BE2C (cell line): ENCODE data around the gene CACNB4.

Experiments
- DNase-seq: peaks from one replicate; pipeline ENCODE4 v3.0.0-alpha.2; 2020
- H3K27me3 ChIP-seq: fragments of 250-450 bp; sonication (Bioruptor Pico); 2 replicates; pipeline ENCODE4 v1.5.1; 2020; ENCODE audit warnings: mild to moderate bottlenecking
- H3K36me3 ChIP-seq: fragments of 250-450 bp; sonication (Bioruptor Pico); 2 replicates; pipeline ENCODE4 v1.5.1; 2020; ENCODE audit warnings: mild to moderate bottlenecking
- H3K4me1 ChIP-seq: fragments of 250-450 bp; sonication (Bioruptor Pico); 2 replicates; pipeline ENCODE4 v1.5.1; 2020
- H3K4me3 ChIP-seq: 2 replicates; pipeline ENCODE4 v1.5.1; 2011; ENCODE audit warnings: low read depth, low read length
- H3K9me3 ChIP-seq: fragments of 250-450 bp; sonication (Bioruptor Pico); 2 replicates; pipeline ENCODE4 v1.5.1; 2020
- TF ChIP-seq, protein P1 (sequence below): IDR thresholded peaks from 2 replicates; pipeline ENCODE4 v1.5.1; 2012; ENCODE audit warnings: mild to moderate bottlenecking, low read depth, low read length

CACNB4 gene

DNA sequence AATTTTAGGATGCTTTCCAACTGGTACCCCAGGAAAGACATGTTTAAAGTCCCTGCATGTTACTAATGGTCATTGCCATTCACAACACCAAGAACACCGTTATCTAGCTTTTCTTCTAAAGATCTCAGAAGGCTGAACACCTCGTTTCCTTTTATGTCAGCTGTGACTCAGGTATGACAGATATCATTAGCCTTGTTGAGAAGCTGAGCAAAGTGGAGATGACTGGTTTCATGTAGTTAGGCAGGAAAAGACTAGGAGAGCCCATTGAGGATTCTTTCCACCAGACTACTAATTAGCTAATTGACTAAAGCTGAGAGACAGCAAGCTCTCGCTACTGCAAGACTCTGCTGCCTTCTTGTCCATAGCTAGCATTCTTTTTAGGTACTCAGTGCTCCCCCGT is 238.6 kb downstream of the CACNB4 start:
- TF ChIP-seq, protein P1, sequence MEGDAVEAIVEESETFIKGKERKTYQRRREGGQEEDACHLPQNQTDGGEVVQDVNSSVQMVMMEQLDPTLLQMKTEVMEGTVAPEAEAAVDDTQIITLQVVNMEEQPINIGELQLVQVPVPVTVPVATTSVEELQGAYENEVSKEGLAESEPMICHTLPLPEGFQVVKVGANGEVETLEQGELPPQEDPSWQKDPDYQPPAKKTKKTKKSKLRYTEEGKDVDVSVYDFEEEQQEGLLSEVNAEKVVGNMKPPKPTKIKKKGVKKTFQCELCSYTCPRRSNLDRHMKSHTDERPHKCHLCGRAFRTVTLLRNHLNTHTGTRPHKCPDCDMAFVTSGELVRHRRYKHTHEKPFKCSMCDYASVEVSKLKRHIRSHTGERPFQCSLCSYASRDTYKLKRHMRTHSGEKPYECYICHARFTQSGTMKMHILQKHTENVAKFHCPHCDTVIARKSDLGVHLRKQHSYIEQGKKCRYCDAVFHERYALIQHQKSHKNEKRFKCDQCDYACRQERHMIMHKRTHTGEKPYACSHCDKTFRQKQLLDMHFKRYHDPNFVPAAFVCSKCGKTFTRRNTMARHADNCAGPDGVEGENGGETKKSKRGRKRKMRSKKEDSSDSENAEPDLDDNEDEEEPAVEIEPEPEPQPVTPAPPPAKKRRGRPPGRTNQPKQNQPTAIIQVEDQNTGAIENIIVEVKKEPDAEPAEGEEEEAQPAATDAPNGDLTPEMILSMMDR: no peak
- no peaks in the 10 kb centered on the region for H3K4me1 ChIP-seq
- H3K4me3 ChIP-seq: no peak overlapping the region
- H3K9me3 ChIP-seq: no peaks in the 10 kb centered on the region
- no peak for DNase-seq
- H3K27me3 ChIP-seq: no peaks in the 10 kb centered on the region
- no peaks in the 10 kb centered on the region for H3K36me3 ChIP-seq

DNA sequence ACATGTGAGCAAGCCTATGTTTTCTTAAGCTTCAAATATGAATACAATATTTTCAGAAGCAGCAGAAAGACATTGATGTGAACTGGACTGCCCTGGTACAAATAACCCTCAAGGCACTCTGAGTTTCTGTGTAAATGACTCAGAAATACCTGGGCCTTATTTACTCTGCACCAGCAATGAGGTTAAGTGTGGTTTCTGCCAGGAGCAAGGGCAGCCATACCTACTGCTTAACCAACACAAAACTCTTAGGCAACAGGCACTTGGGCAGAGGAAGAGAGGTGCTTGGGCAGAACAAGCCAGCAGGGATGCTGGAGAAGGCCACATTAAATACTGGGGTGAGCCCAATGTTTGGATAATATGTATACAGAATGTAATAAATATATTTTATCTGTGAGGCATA is 241.2 kb downstream of the CACNB4 start:
- no peaks in the 10 kb centered on the region for H3K9me3 ChIP-seq
- no peaks in the 10 kb centered on the region for H3K36me3 ChIP-seq
- H3K4me1 ChIP-seq: no peaks in the 10 kb centered on the region
- no peaks in the 10 kb centered on the region for H3K27me3 ChIP-seq
- TF ChIP-seq, protein P1: no peak
- no peak for DNase-seq
- no peak overlapping the region for H3K4me3 ChIP-seq

DNA sequence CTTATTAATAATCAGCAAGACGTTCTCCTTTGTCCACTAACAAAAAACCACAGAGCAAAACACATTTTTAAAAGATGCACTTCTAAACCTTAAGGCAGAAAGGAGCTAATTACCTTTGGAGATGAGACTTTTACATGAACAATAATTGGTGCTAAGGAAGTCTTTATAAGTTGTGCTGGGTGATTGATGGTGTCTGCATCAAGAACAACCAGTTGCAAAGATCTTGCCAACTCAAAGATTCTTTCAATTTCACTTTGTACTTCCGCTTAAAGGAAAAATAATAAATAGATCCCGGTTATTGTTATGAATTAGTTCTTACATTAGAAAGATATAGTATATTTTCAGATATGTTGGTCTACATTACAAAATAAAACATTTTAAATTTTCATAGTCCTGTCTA is 243.7 kb downstream of the CACNB4 start:
- no peak overlapping the region for H3K4me3 ChIP-seq
- H3K4me1 ChIP-seq: no peaks in the 10 kb centered on the region
- no peak for DNase-seq
- H3K36me3 ChIP-seq: no peaks in the 10 kb centered on the region
- TF ChIP-seq, protein P1: no peak
- no peaks in the 10 kb centered on the region for H3K9me3 ChIP-seq
- H3K27me3 ChIP-seq: no peaks in the 10 kb centered on the region

DNA sequence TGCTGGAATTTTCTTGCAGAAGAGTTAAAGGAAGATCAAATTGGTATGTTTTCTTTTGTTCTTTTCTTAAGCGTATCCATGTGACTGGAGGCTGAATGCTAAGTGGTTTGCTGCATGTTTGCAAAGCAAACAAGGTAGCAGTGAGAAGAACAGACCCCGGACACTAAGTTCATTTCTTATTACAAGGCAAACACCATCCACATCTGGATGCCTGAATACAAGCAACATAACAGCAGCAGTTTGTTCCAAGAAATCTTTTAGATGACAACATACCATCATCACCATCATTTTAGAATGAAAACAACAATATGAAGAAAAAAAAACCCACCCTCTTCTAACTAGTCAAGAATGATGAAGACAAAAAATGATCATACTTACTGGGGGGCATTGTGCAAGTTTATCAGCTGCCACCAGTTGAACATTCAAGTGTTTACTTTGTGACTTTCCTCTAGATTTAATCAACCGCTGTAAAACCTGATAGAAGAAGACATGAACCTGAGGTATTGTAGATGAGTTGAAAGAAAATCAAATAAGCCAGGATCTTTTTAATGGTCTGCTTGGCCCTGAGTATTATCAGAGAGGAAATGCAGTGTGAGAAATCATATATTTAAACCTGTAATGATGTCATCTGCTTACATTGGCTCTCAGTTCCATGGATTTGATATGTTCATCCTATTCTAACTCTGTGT is 245.6 kb downstream of the CACNB4 start:
- TF ChIP-seq, protein P1: no peak
- H3K4me1 ChIP-seq: no peaks in the 10 kb centered on the region
- no peak overlapping the region for H3K4me3 ChIP-seq
- DNase-seq: no peak
- no peaks in the 10 kb centered on the region for H3K36me3 ChIP-seq
- H3K27me3 ChIP-seq: no peaks in the 10 kb centered on the region
- no peaks in the 10 kb centered on the region for H3K9me3 ChIP-seq

DNA sequence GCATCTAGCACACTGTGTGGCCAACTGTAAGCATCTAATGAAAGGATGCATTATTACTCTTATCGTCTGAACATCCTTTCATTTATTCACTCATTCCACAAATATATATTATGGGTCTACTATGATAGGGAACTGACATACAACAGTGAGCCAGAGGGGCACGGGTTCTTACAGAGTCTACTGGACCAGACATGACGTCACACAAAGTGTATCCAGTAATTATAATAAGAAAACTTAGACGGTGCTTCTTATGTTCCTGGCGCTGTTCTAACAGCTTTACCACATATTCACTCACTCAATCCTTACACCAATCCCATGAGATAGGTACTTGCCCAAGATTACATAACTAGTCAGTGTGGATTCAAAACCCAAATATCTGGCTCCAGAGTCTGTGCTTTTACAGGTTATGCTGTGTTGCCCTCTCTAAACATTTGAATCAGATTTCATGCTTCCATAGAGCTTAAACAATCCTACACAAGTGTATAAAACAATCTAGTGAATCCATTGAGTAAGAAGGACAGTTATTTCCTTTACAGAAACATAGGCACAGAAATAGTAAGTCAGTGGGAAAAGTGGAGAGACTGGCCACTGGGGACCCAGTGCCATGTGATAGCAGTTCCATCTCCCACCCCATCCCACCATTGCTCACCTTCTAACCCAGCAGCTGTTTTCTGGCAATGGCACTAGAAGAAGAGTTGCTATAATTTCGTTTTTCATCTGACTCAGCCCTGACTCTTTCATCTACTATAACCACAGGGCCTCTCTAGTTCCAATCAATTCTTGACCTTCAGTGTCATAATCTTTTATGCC is 246.4 kb downstream of the CACNB4 start:
- no peak overlapping the region for H3K4me3 ChIP-seq
- H3K9me3 ChIP-seq: no peaks in the 10 kb centered on the region
- H3K4me1 ChIP-seq: no peaks in the 10 kb centered on the region
- no peaks in the 10 kb centered on the region for H3K27me3 ChIP-seq
- TF ChIP-seq, protein P1: no peak
- no peaks in the 10 kb centered on the region for H3K36me3 ChIP-seq
- no peak for DNase-seq

DNA sequence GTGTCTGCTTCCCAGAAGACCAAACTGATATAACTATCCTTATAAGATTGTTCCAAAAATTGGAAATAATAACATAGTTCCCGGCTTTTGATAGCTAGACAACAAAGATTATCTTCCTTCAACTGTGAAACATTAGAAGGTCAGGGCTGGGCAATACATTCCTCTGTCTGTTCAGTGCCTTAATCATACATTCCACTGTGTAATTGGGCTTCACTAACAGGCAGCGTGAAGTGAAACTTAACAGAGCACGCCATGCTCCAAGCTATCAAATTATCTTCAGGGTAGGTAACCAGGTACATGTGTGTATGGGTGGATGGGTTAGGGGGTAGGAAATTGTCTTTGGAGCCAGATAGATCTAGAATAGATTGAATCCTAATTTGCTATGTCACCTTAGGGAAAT is 247.1 kb downstream of the CACNB4 start:
- no peaks in the 10 kb centered on the region for H3K9me3 ChIP-seq
- H3K4me1 ChIP-seq: no peaks in the 10 kb centered on the region
- H3K4me3 ChIP-seq: no peak overlapping the region
- no peaks in the 10 kb centered on the region for H3K27me3 ChIP-seq
- no peak for DNase-seq
- TF ChIP-seq, protein P1: no peak
- no peaks in the 10 kb centered on the region for H3K36me3 ChIP-seq
